MM.1S (cell line): Measurements from ENCODE around the gene LAMC1.

Experiments used
- EZH2 ChIP-seq: fragments of 300-600 bp; sonication (generic); optimal IDR thresholded peaks from 2 replicates; pipeline ENCODE3; 2017; ENCODE audit warnings: low read depth, mild to moderate bottlenecking, antibody characterized with exemption, low read length, mixed read lengths
- EZH2phosphoT487 ChIP-seq: fragments of 300-600 bp; sonication (generic); IDR thresholded peaks from 2 replicates; pipeline ENCODE4 v1.6.1; 2018; ENCODE audit warnings: antibody characterized with exemption, low read length
- TF ChIP-seq, protein P1 (sequence below): fragments of 300-600 bp; sonication (generic); IDR thresholded peaks from 2 replicates; pipeline ENCODE4 v1.5.1; 2016; ENCODE audit warnings: antibody characterized with exemption, low read length, mixed read lengths

DNA sequence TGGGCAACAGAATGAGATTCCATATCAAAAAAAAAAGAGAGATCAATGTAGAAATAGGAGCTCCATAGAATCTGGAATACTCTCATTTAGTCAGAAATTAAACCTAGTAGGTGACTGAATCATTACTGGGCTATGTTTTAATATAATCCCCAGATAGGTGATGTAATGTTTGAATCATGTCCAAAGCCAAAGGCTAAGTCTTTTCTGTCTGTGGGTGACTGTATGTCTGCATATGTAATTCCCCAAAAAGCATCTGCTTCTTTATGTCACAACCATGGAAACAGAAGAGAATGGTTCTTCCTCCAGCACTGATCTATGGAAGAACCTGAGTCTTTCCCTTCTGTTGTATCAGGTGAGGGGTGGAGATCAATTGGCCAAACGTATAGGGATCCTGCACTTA lies 168.6 kb downstream of the LAMC1 start:
- TF ChIP-seq, protein P1, sequence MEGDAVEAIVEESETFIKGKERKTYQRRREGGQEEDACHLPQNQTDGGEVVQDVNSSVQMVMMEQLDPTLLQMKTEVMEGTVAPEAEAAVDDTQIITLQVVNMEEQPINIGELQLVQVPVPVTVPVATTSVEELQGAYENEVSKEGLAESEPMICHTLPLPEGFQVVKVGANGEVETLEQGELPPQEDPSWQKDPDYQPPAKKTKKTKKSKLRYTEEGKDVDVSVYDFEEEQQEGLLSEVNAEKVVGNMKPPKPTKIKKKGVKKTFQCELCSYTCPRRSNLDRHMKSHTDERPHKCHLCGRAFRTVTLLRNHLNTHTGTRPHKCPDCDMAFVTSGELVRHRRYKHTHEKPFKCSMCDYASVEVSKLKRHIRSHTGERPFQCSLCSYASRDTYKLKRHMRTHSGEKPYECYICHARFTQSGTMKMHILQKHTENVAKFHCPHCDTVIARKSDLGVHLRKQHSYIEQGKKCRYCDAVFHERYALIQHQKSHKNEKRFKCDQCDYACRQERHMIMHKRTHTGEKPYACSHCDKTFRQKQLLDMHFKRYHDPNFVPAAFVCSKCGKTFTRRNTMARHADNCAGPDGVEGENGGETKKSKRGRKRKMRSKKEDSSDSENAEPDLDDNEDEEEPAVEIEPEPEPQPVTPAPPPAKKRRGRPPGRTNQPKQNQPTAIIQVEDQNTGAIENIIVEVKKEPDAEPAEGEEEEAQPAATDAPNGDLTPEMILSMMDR = no peak
- TF ChIP-seq EZH2 = no peak
- TF ChIP-seq EZH2phosphoT487 = no peak
